K562 treated with DMSO at 1 percent for 4 hours (cell line): ENCODE results near the gene ARFIP1. TPM values are rescaled to one million over a fixed set of nuclear protein-coding genes. Genes with fewer than 3 reads are reported as not detected.

Experiments used
- total RNA-seq: library from RNA; unstranded; fragments of 300-600 nt; gene quantifications from 2 replicates; pipeline ENCODE4 v1.2.3, GENCODE V29; 2022; ENCODE audit not compliant: insufficient read depth

Gene ARFIP1, protein sequence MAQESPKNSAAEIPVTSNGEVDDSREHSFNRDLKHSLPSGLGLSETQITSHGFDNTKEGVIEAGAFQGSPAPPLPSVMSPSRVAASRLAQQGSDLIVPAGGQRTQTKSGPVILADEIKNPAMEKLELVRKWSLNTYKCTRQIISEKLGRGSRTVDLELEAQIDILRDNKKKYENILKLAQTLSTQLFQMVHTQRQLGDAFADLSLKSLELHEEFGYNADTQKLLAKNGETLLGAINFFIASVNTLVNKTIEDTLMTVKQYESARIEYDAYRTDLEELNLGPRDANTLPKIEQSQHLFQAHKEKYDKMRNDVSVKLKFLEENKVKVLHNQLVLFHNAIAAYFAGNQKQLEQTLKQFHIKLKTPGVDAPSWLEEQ
- total RNA-seq = 8.6 and 14.4 TPM in 2 replicates

DNA sequence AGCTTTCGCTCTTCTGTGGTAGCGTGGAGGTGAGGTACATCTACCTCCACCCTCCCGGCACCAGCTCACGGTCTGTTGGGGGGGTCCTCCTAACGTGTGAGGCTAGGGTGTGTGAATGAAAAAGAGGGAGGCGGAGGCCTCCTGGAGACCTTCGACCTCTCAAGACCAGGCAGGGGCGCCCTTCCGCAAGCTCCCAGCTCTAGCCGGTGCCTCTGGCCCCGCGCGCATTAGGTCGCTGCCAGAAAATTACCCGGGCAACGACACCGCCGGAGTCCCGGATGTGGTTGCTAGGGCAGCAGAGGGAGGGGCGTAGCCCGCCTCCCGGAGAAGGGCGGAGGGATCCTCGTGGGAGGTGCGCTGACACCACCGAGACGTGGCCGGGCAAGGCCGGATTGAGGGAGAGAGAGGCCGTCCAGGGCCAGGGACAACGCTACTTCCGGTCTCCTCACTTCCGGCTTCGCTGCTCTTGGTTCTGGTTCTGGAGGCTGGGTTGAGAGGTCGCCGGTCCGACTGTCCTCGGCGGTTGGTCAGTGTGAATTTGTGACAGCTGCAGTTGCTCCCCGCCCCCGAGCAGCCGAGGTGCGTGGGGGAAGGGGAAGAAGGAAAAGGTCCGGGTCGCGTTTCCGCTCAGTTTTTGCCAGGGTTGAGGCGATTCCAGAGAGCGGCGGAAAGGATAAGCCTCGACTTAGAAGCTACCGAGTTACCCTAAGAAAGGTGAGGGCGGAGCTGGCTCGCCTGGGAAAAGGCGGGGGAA, at the start of gene ARFIP1, which contains the start of gene TIGD4:
TSS of gene ARFIP1 (plus strand) at position 442 of the 754 bp plus-strand sequence. CDS start 49,680 bp downstream, outside the sequence.
TSS of gene TIGD4 (minus strand) at position 218 of the 754 bp plus-strand sequence. CDS start 8,726 bp downstream, outside the sequence.

DNA sequence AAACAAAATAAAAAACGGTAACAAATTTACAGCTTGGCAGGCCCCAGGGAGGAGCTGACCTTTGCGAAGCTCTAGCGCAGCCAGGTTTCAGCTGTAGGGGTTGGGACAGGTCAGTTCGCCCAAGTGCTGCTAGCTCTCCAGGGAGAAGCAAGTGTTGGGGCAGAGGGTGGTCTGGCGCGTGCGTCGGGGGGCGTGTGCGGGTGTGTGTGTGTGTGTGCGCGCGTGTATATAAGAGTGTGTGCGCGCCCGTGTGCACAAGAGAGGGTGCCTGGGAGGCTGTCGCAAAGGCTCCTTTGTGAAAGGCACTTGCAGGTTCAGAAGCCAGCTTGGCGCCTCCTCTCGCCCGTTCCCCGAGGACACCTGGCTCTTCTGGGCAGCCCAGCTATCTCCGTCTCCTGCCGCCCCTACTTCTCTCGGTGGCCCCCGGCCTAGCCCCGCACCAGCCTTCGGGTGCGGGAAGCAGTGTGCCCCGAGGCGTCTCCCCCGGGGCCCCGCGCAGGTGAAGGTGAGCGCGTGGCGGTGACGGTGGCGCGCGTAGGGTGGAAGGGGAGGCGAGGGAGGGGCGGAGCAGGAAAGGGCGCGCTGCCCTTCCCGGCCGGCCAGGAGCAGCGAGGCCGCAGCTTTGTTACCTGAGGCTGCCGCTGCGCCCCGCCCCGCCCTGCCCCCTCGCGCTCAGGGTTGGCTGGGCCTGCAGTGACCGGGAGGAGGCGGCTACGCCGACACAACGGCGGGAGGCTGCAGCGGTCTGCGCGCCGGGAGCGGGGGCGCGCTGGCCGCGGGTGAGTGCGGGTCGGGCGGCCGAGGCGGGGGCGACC, 156.1 kb downstream of the ARFIP1 start, which contains the start of gene FHDC1:
TSS of gene FHDC1 (plus strand) at position 693 of the 815 bp plus-strand sequence. CDS start 6,735 bp downstream, outside the sequence.

Other genes starting within 250 kb of the ARFIP1 start
- 5.0 and 7.7 TPM in 2 replicates for gene FBXW7, start 243.9 kb upstream of the ARFIP1 start, total RNA-seq
- gene TMEM154, start 100.0 kb upstream of the ARFIP1 start, total RNA-seq = 2.0 and 3.2 TPM in 2 replicates
- gene TIGD4, start 224 bp upstream of the ARFIP1 start, total RNA-seq = 0.48 TPM in 1 of 2 replicates, not detected in the other
- gene FHDC1, start 156.4 kb downstream of the ARFIP1 start, total RNA-seq = 1.9 and 2.5 TPM in 2 replicates